H9 (cell line): ENCODE data around the gene PCDH9. TPM values are rescaled to one million over a fixed set of nuclear protein-coding genes. Genes with fewer than 3 reads are reported as not detected.

Source experiments
- DNase-seq: peaks from one replicate; pipeline ENCODE4 v3.0.0-alpha.2; 2017
- H2AFZ ChIP-seq: one replicate; pipeline ENCODE4 v1.6.1; 2013; ENCODE audit warnings: mild to moderate bottlenecking, low read length, control low read depth, moderate library complexity
- H2AK5ac ChIP-seq: 2 replicates; pipeline ENCODE4 v1.6.1; 2013; ENCODE audit warnings: low read length, control low read depth, mixed read lengths; ENCODE audit not compliant: insufficient read length
- H2BK120ac ChIP-seq: one replicate; pipeline ENCODE4 v1.6.1; 2013; ENCODE audit warnings: low read depth, mild to moderate bottlenecking, low read length, control low read depth, inconsistent platforms; ENCODE audit not compliant: poor library complexity, severe bottlenecking
- H2BK12ac ChIP-seq: 2 replicates; pipeline ENCODE4 v1.6.1; 2013; ENCODE audit warnings: low read length, control low read depth, mixed read lengths, low read depth; ENCODE audit not compliant: insufficient read length
- H2BK15ac ChIP-seq: 2 replicates; pipeline ENCODE4 v1.6.1; 2013; ENCODE audit warnings: low read depth, low read length, control low read depth
- H2BK20ac ChIP-seq: one replicate; pipeline ENCODE4 v1.6.1; 2013; ENCODE audit warnings: low read depth, mild to moderate bottlenecking, low read length, control low read depth, inconsistent platforms; ENCODE audit not compliant: poor library complexity, severe bottlenecking
- H2BK5ac ChIP-seq: 2 replicates; pipeline ENCODE4 v1.6.1; 2013; ENCODE audit warnings: low read length, control low read depth, mixed read lengths; ENCODE audit not compliant: insufficient read length
- H3K14ac ChIP-seq: 2 replicates; pipeline ENCODE4 v1.6.1; 2013; ENCODE audit warnings: low read length, control low read depth; ENCODE audit not compliant: insufficient read depth
- H3K18ac ChIP-seq: 2 replicates; pipeline ENCODE4 v1.6.1; 2013; ENCODE audit warnings: low read depth, mild to moderate bottlenecking, mixed read lengths, low read length, control low read depth; ENCODE audit not compliant: insufficient read length
- H3K23ac ChIP-seq: 2 replicates; pipeline ENCODE4 v1.6.1; 2013; ENCODE audit warnings: low read length, control low read depth, mixed read lengths, low read depth; ENCODE audit not compliant: insufficient read length
- H3K23me2 ChIP-seq: 2 replicates; pipeline ENCODE4 v1.6.1; 2013; ENCODE audit warnings: low read depth, mild to moderate bottlenecking, mixed read lengths, low read length, control low read depth; ENCODE audit not compliant: insufficient read length, poor library complexity, severe bottlenecking
- H3K27ac ChIP-seq: 2 replicates; pipeline ENCODE4 v1.5.1; 2013; ENCODE audit warnings: low read length, control low read depth, mixed read lengths, low read depth; ENCODE audit not compliant: insufficient read length
- H3K27me3 ChIP-seq: 2 replicates; pipeline ENCODE4 v1.6.1; 2013; ENCODE audit warnings: low read length, control low read depth, inconsistent platforms; ENCODE audit not compliant: insufficient read depth
- H3K4ac ChIP-seq: 2 replicates; pipeline ENCODE4 v1.6.1; 2013; ENCODE audit warnings: low read depth, mild to moderate bottlenecking, control low read depth, inconsistent platforms, low read length, moderate library complexity
- H3K4me1 ChIP-seq: 2 replicates; pipeline ENCODE4 v1.6.1; 2013; ENCODE audit warnings: low read length, control low read depth, inconsistent platforms; ENCODE audit not compliant: insufficient read depth
- H3K4me2 ChIP-seq: 2 replicates; pipeline ENCODE4 v1.6.1; 2013; ENCODE audit warnings: low read length, control low read depth, mixed read lengths; ENCODE audit not compliant: insufficient read length, insufficient read depth
- H3K56ac ChIP-seq: 2 replicates; pipeline ENCODE4 v1.6.1; 2013; ENCODE audit warnings: low read depth, mild to moderate bottlenecking, mixed read lengths, low read length, control low read depth; ENCODE audit not compliant: insufficient read length
- H3K79me1 ChIP-seq: 2 replicates; pipeline ENCODE4 v1.6.1; 2013; ENCODE audit warnings: low read depth, mild to moderate bottlenecking, moderate library complexity, low read length, control low read depth, inconsistent platforms; ENCODE audit not compliant: insufficient read depth, poor library complexity, severe bottlenecking
- H3K79me2 ChIP-seq: 2 replicates; pipeline ENCODE4 v1.6.1; 2013; ENCODE audit warnings: low read length, control low read depth, inconsistent platforms; ENCODE audit not compliant: insufficient read depth
- H3K9ac ChIP-seq: 2 replicates; pipeline ENCODE4 v1.6.1; 2013; ENCODE audit warnings: low read length, control low read depth, mixed read lengths; ENCODE audit not compliant: insufficient read length; ENCODE audit errors: extremely low read depth
- H3K9me3 ChIP-seq: one replicate; pipeline ENCODE4 v1.6.1; 2013; ENCODE audit warnings: low read depth, low read length, inconsistent platforms; ENCODE audit not compliant: control insufficient read depth
- H3T11ph ChIP-seq: one replicate; pipeline ENCODE4 v1.6.1; 2013; ENCODE audit warnings: mild to moderate bottlenecking, low read length, control low read depth, inconsistent platforms
- H4K20me1 ChIP-seq: one replicate; pipeline ENCODE4 v1.6.1; 2013; ENCODE audit not compliant: control insufficient read depth, insufficient read length, insufficient read depth
- H4K5ac ChIP-seq: 2 replicates; pipeline ENCODE4 v1.6.1; 2013; ENCODE audit warnings: low read depth, mild to moderate bottlenecking, mixed read lengths, low read length, control low read depth; ENCODE audit not compliant: insufficient read length
- H4K8ac ChIP-seq: replicated peaks from 2 replicates; pipeline ENCODE4 v1.6.1; 2013; ENCODE audit warnings: low read length, control low read depth, mixed read lengths, low read depth; ENCODE audit not compliant: insufficient read length
- H4K91ac ChIP-seq: 2 replicates; pipeline ENCODE4 v1.6.1; 2013; ENCODE audit warnings: low read depth, mild to moderate bottlenecking, moderate library complexity, mixed read lengths, low read length, control low read depth; ENCODE audit not compliant: insufficient read length
- H3K27ac Mint-ChIP-seq, 3 experiments: 2 replicates in 2 of 3; 3 replicates in 1 of 3; pipeline ENCODE4 v1.8.0; 2020 to 2021; ENCODE audit warnings: mixed read lengths in 3 of 3, mild to moderate bottlenecking in 1 of 3, moderate library complexity in 1 of 3
- H3K27me3 Mint-ChIP-seq: 2 replicates; pipeline ENCODE4 v1.8.0; 2021; ENCODE audit warnings: low read depth, mild to moderate bottlenecking, moderate library complexity, mixed read lengths
- H3K36me3 Mint-ChIP-seq, 3 experiments: 2 replicates in 2 of 3; 3 replicates in 1 of 3; pipeline ENCODE4 v1.8.0; 2020 to 2021; ENCODE audit warnings: low read depth in 3 of 3, mixed read lengths in 3 of 3; ENCODE audit not compliant: insufficient read depth in 1 of 3
- H3K4me1 Mint-ChIP-seq, 2 experiments: 2 replicates each; pipeline ENCODE4 v1.8.0; 2020; ENCODE audit warnings: mixed read lengths in 2 of 2
- H3K4me3 Mint-ChIP-seq, 2 experiments: 2 replicates in 1 of 2; 3 replicates in 1 of 2; pipeline ENCODE4 v1.8.0; 2020 to 2021; ENCODE audit warnings: mild to moderate bottlenecking in 2 of 2, mixed read lengths in 2 of 2, moderate library complexity in 1 of 2
- H3K9me3 Mint-ChIP-seq, 2 experiments: 2 replicates in 1 of 2; 3 replicates in 1 of 2; pipeline ENCODE4 v1.8.0; 2020; ENCODE audit warnings: mild to moderate bottlenecking in 2 of 2, mixed read lengths in 2 of 2, moderate library complexity in 1 of 2
- CTCF ChIP-seq: fragments of 200-600 bp; sonication (generic); conservative IDR thresholded peaks from 3 replicates; pipeline ENCODE4 v1.8.0; 2021; ENCODE audit warnings: antibody characterized with exemption, mild to moderate bottlenecking
- WGBS: extraction: QIAGEN DNeasy Blood & Tissue Kit; methylation state at CpG from one replicate; pipeline ENCODE4 v1.1.7; 2013; ENCODE audit warnings: missing lambda C conversion rate, low lambda C conversion rate, mixed read lengths; ENCODE audit not compliant: insufficient read length; ENCODE audit errors: extremely low coverage; 5-methylcytosine and 5-hydroxymethylcytosine counted together
- total RNA-seq: library from RNA; stranded (reverse); gene quantifications from 2 replicates; pipeline ENCODE4 v1.2.1, GENCODE V29; 2021

The PCDH9 gene
- total RNA-seq, 1 experiment from 2014 or later, result 0.11 TPM

- no peaks in the 10 kb centered on the region for H3K27me3 ChIP-seq
- no peaks in the 10 kb centered on the region for H3K79me2 ChIP-seq
- no peak overlapping the region for H2BK120ac ChIP-seq
- H4K5ac ChIP-seq, result no peak overlapping the region
- WGBS, result no CpG with 5 or more reads among the region's 2 CpGs
- no peak overlapping the region for H2AK5ac ChIP-seq
- H2AFZ ChIP-seq, result no peak overlapping the region
- no peak overlapping the region for H3K9ac ChIP-seq
- no peak overlapping the region for H3K14ac ChIP-seq
- H3K27ac Mint-ChIP-seq, result no peak overlapping the region
- no peak overlapping the region for H3K4me2 ChIP-seq
- no peaks in the 10 kb centered on the region for H3K9me3 ChIP-seq
- no peaks in the 10 kb centered on the region; a peak in 1 of 7 replicates for H3K36me3 Mint-ChIP-seq
- no peak for DNase-seq
- no peak overlapping the region for H3K27ac ChIP-seq
- no peak overlapping the region for H3K4ac ChIP-seq
- H4K8ac ChIP-seq, result no peak overlapping the region
- no peaks in the 10 kb centered on the region for H3K23me2 ChIP-seq
- no peak overlapping the region for H2BK12ac ChIP-seq
- no peak overlapping the region for H3T11ph ChIP-seq
- H3K56ac ChIP-seq, result no peak overlapping the region
- no peak overlapping the region for H2BK20ac ChIP-seq
- H3K18ac ChIP-seq, result no peak overlapping the region
- no peaks in the 10 kb centered on the region for H3K79me1 ChIP-seq
- no peaks in the 10 kb centered on the region for H4K20me1 ChIP-seq
- no peak overlapping the region for H2BK5ac ChIP-seq
- no peak overlapping the region for H4K91ac ChIP-seq
- no peak overlapping the region for H3K23ac ChIP-seq
- no peaks in the 10 kb centered on the region for H3K4me1 ChIP-seq
- no peaks in the 10 kb centered on the region for H3K27me3 Mint-ChIP-seq
- no peak for TF ChIP-seq CTCF
- no peaks in the 10 kb centered on the region for H3K9me3 Mint-ChIP-seq
- H3K4me1 Mint-ChIP-seq, result no peaks in the 10 kb centered on the region
- no peak overlapping the region for H3K4me3 Mint-ChIP-seq
- no peak overlapping the region for H2BK15ac ChIP-seq
These were observed 478.4 kb downstream of the PCDH9 start for GRCh38 chr13:66751691-66752090.
